GM12878 (cell line): ENCODE results near the gene TKTL1. TPM values are rescaled to one million over a fixed set of nuclear protein-coding genes. Genes with fewer than 3 reads are reported as not detected.

Experiments used
- ATAC-seq: fragments of 200-7000 bp; cut with Tn5 transposase; 3 replicates; pipeline ENCODE4 v1.9.1; 2020; ENCODE audit warnings: mild to moderate bottlenecking, moderate library complexity
- BruUV-seq: library from RNA; stranded (reverse); fragments of 400-500 nt; replicated peaks from 2 replicates; lab custom pipeline; 2021; lab: Mats Ljungman, UMichigan
- CTCF ChIA-PET: fragments of 300-600 bp; sonication (Branson Sonifier 250); formaldehyde crosslinking; extraction: SDS; loops from one replicate; lab custom pipeline; 2021; ENCODE audit warnings: inconsistent platforms; lab: Yijun Ruan, JAX
- POLR2A ChIA-PET: fragments of 350-600 bp; formaldehyde crosslinking; extraction: SDS; loops from one replicate; lab custom pipeline; 2021; ENCODE audit warnings: inconsistent platforms; lab: Charles Lee
- RAD21 ChIA-PET: fragments of 300-600 bp; sonication (Branson Sonifier 250); formaldehyde crosslinking; loops from one replicate; lab custom pipeline; 2023; ENCODE audit warnings: antibody characterized with exemption; ENCODE audit not compliant: unreplicated experiment; lab: Charles Lee
- SMC1A ChIA-PET: fragments of 300-600 bp; sonication (Branson Sonifier 250); formaldehyde crosslinking; loops from one replicate; lab custom pipeline; 2023; ENCODE audit not compliant: unreplicated experiment, uncharacterized antibody; lab: Charles Lee
- DNase-seq: peaks from one replicate; pipeline ENCODE4 v3.0.0-alpha.2; 2011; ENCODE audit warnings: low read depth, low spot score
- FAIRE-seq: peaks from 3 replicates; lab custom pipeline; 2011; peaks lifted over from hg19 to GRCh38; lab: Jason Lieb, UNC
- H2AFZ ChIP-seq: 2 replicates; pipeline ENCODE4 v1.6.0; 2011; ENCODE audit warnings: low read depth, low read length, control low read depth; ENCODE audit not compliant: control insufficient read depth
- H3K27ac ChIP-seq: 2 replicates; pipeline ENCODE4 v1.5.1; 2011; ENCODE audit warnings: control low read depth; ENCODE audit not compliant: control insufficient read depth, insufficient read depth
- H3K27me3 ChIP-seq, 2 experiments: replicated peaks in 1 of 2; 2 replicates each; pipeline versions ENCODE4 v1.6.0 to v1.6.1; 2011; ENCODE audit warnings: low read length in 1 of 2; ENCODE audit not compliant: control insufficient read depth in 2 of 2, insufficient read depth in 2 of 2
- H3K36me3 ChIP-seq, 2 experiments: 2 replicates each; pipeline ENCODE4 v1.5.1; 2011; ENCODE audit warnings: low read length in 1 of 2; ENCODE audit not compliant: control insufficient read depth in 2 of 2, insufficient read depth in 2 of 2
- H3K4me1 ChIP-seq: 2 replicates; pipeline ENCODE4 v1.6.1; 2011; ENCODE audit warnings: mild to moderate bottlenecking, low read length, moderate library complexity, mixed read lengths; ENCODE audit not compliant: control insufficient read depth, insufficient read depth
- H3K4me2 ChIP-seq: 2 replicates; pipeline ENCODE4 v1.6.0; 2011; ENCODE audit warnings: control low read depth; ENCODE audit not compliant: control insufficient read depth, insufficient read depth
- H3K4me3 ChIP-seq: fragments of 200-600 bp; sonication (generic); 2 replicates; pipeline ENCODE4 v1.5.1; 2016
- H3K79me2 ChIP-seq: 2 replicates; pipeline ENCODE4 v1.6.0; 2011; ENCODE audit warnings: low read length; ENCODE audit not compliant: control insufficient read depth, insufficient read depth
- H3K9ac ChIP-seq: 2 replicates; pipeline ENCODE4 v1.8.0; 2011; ENCODE audit warnings: low read length, control low read depth, mixed read lengths; ENCODE audit not compliant: control insufficient read depth, insufficient read depth
- H3K9me3 ChIP-seq: replicated peaks from 3 replicates; pipeline ENCODE4 v1.5.1; 2011; ENCODE audit warnings: mild to moderate bottlenecking, low read length; ENCODE audit not compliant: control insufficient read depth, insufficient read depth
- H4K20me1 ChIP-seq: 2 replicates; pipeline ENCODE4 v1.6.0; 2011; ENCODE audit not compliant: control insufficient read depth, insufficient read depth
- CTCF ChIP-seq, 3 experiments: IDR thresholded peaks in 2 of 3; conservative IDR thresholded peaks in 1 of 3; 2 replicates each; pipeline ENCODE4 v1.5.1; 2011; ENCODE audit warnings: low read depth in 3 of 3, low read length in 3 of 3, mild to moderate bottlenecking in 3 of 3, control low read depth in 2 of 3, moderate library complexity in 2 of 3, inconsistent platforms in 1 of 3, mixed read lengths in 1 of 3; ENCODE audit not compliant: control insufficient read depth in 2 of 3, insufficient read depth in 1 of 3; ENCODE audit errors: extremely low read depth in 1 of 3
- EED ChIP-seq: sonication (generic); IDR thresholded peaks from 2 replicates; pipeline ENCODE4 v1.6.1; 2016; ENCODE audit warnings: antibody characterized with exemption, low read depth
- POU2F2 ChIP-seq: IDR thresholded peaks from 3 replicates; pipeline ENCODE4 v1.6.1; 2011; ENCODE audit warnings: low read depth, mild to moderate bottlenecking, low read length, borderline replicate concordance
- RAD21 ChIP-seq: IDR thresholded peaks from 2 replicates; pipeline ENCODE4 v1.6.1; 2011; ENCODE audit warnings: mild to moderate bottlenecking, low read depth, low read length, moderate library complexity; ENCODE audit not compliant: insufficient read depth
- RUNX3 ChIP-seq: IDR thresholded peaks from 2 replicates; pipeline ENCODE4 v1.6.1; 2012; ENCODE audit warnings: low read length, inconsistent platforms
- WGBS: methylation state at CpG from one replicate; pipeline ENCODE4 v1.1.6; 2016; ENCODE audit warnings: low lambda C conversion rate; ENCODE audit not compliant: insufficient replicate concordance, insufficient coverage; ENCODE audit errors: missing lambda C conversion rate; 5-methylcytosine and 5-hydroxymethylcytosine counted together
- in situ Hi-C: fragments of 300-500 bp; cut with MboI; formaldehyde crosslinking; loops from 9 replicates; pipeline ENCODE4 v1.14.3; 2018; ENCODE audit warnings: mixed read lengths
- intact Hi-C: fragments of 100-400 bp; cut with micrococcal nuclease; formaldehyde crosslinking; loops from one replicate; pipeline ENCODE4 v1.14.2; 2022; ENCODE audit not compliant: unreplicated experiment
- polyA plus RNA-seq, 11 experiments: library from polyadenylated mRNA; depleted of rRNA in 4 of 11; unstranded in 6 of 11; stranded (reverse) in 5 of 11; fragments of >200 nt; fragmentation: Nextera tagmentation in 4 of 11; fragmentation: Illumina TruSeq in 1 of 11; extraction: Ambion mirVana in 4 of 11; extraction: Trizol in 1 of 11; gene quantifications; 1 replicate in 1 of 11; 2 replicates in 10 of 11; pipeline versions ENCODE4 v1.2.1 to v1.2.3, GENCODE V29; 2011 to 2016; ENCODE audit warnings: inconsistent platforms in 2 of 11, missing spikeins in 2 of 11, low read depth in 1 of 11
- total RNA-seq, 4 experiments: library from RNA; depleted of rRNA in 3 of 4; stranded (reverse); fragments of >200 nt in 3 of 4; fragmentation: Illumina TruSeq in 1 of 4; extraction: Trizol in 1 of 4; gene quantifications; 2 replicates each; pipeline versions ENCODE4 v1.2.1 to v1.2.3, GENCODE V29; 2013 to 2021

The TKTL1 gene
- total and polyA plus RNA-seq, 10 of the 15 experiments (the other 5 are each of a cell fraction or from before 2014, with no cell fraction given) = 0.01 to 0.07 TPM; not detected in 8

GRCh38 chrX:154321152-154321551, 25.6 kb downstream of the TKTL1 start:
- Histone ChIP-seq H3K4me2 (no peak overlapping the region), H3K27ac (no peak overlapping the region), H2AFZ (no peak overlapping the region)
- 17% methylated on average over 6 of the region's 7 CpGs for WGBS
- TF ChIP-seq EED = no peak
- peak; percentile 30; the same call in 1 of the 2 replicates for TF ChIP-seq RUNX3
- TF ChIP-seq, all 136 proteins: peak for 1
- no peaks in the 10 kb centered on the region for H3K79me2 ChIP-seq
- in situ Hi-C loops = loop anchor here (25.0 kb wide), 1 partner anchor 184 kb away; the partner anchor contains the start of gene OPN1LW
- H3K4me1 ChIP-seq = peaks cover 16% of the 10 kb centered on the region
- ChIA-PET CTCF (no interaction called here), POLR2A (no interaction called here), RAD21 (interaction anchor here (0.8 kb wide), 1 partner anchor 53 kb away, joined by 5 read pairs; the partner anchor contains the start of gene FLNA), SMC1A (no interaction called here)
- no peaks in the 10 kb centered on the region for H3K36me3 ChIP-seq
- DNase-seq (no peak), FAIRE-seq (no peak), ATAC-seq (no peak)
- BruUV-seq = no TSS peak
- H3K27me3 ChIP-seq = no peaks in the 10 kb centered on the region
- no peaks in the 10 kb centered on the region for H4K20me1 ChIP-seq
- intact Hi-C loops = no loop called here
- H3K4me3 ChIP-seq = no peak overlapping the region
- H3K9me3 ChIP-seq = no peaks in the 10 kb centered on the region
- no peak overlapping the region for H3K9ac ChIP-seq

- BruUV-seq = no TSS peak
- Histone ChIP-seq H3K4me3 (no peak overlapping the region), H3K9ac (no peak overlapping the region), H4K20me1 (no peaks in the 10 kb centered on the region), H3K27ac (no peak overlapping the region), H3K4me1 (peaks cover 16% of the 10 kb centered on the region), H2AFZ (no peak overlapping the region), H3K79me2 (no peaks in the 10 kb centered on the region), H3K9me3 (no peaks in the 10 kb centered on the region), H3K36me3 (no peaks in the 10 kb centered on the region), H3K4me2 (0 out of 2 replicates have a peak overlapping the region, but pooled peaks have one; percentile 17), H3K27me3 (no peaks in the 10 kb centered on the region)
- ATAC-seq (peak; percentile 41; the same call in 2 of the 3 replicates), FAIRE-seq (no peak), DNase-seq (no peak)
- WGBS = 66% methylated on average over 10 of the region's 10 CpGs
- intact Hi-C loops = no loop called here
- POLR2A ChIA-PET = interaction anchor here (0.7 kb wide), 1 partner anchor 229 kb away, joined by 5 read pairs; no protein-coding TSS in a partner anchor
- in situ Hi-C loops = loop anchor here (25.0 kb wide), 1 partner anchor 184 kb away; the partner anchor contains the start of gene OPN1LW
- CTCF ChIA-PET = no interaction called here
- SMC1A ChIA-PET = interaction anchor here (1.4 kb wide), 1 partner anchor 9 kb away, joined by 4 read pairs; no protein-coding TSS in a partner anchor
- TF ChIP-seq CTCF (IDR thresholded peaks at IDR 0.05 in 2 of 3, conservative IDR thresholded peaks at IDR 0.05 in 1 of 3; ENCODE audit: control insufficient read depth in 2 of 3, extremely low read depth in 1 of 3, insufficient read depth in 1 of 3, low read depth in 3 of 3, low read length in 3 of 3) (peak in 2 of 3 experiments; percentile 8 to 56; a peak in 3 of 6 replicates), RAD21 (0 out of 2 replicates have a peak, but pooled peaks have one; percentile 34), POU2F2 (no peak)
- RAD21 ChIA-PET = interaction anchor here (0.8 to 1.1 kb wide), 2 partner anchors 12 to 52 kb away, joined by 3 to 5 read pairs; partner anchors contain the start of gene FLNA
These were observed 26.0 kb downstream of the TKTL1 start for GRCh38 chrX:154321594-154321993.
